GM10847 (cell line): ENCODE data around the gene ASXL1.

Source experiments
- POLR2A ChIP-seq: IDR thresholded peaks from 2 replicates; pipeline ENCODE4 v1.6.1; 2011; ENCODE audit not compliant: insufficient read length; ENCODE audit errors: extremely low read depth

Gene ASXL1

GRCh38 chr20:32357869-32358631, at the start of gene ASXL1:
Gene ASXL1, plus strand, starts transcription at chr20:32358331. Its CDS starts 445 bp downstream, at chr20:32358776.
- TF ChIP-seq POLR2A = peak; percentile 55

- TF ChIP-seq POLR2A = no peak
These were observed 45.3 kb upstream of the ASXL1 start for GRCh38 chr20:32312718-32313424.

GRCh38 chr20:32314768-32315167, 43.4 kb upstream of the ASXL1 start:
- TF ChIP-seq POLR2A = no peak

GRCh38 chr20:32315399-32315798, 42.7 kb upstream of the ASXL1 start:
- TF ChIP-seq POLR2A = no peak

- TF ChIP-seq POLR2A = no peak
These were observed 42.2 kb upstream of the ASXL1 start for GRCh38 chr20:32315891-32316290.

GRCh38 chr20:32316667-32317066, 41.5 kb upstream of the ASXL1 start:
- no peak for TF ChIP-seq POLR2A

- TF ChIP-seq POLR2A = no peak
These were observed 39.0 kb upstream of the ASXL1 start for GRCh38 chr20:32319100-32319499.

GRCh38 chr20:32320305-32320704, 37.8 kb upstream of the ASXL1 start:
- no peak for TF ChIP-seq POLR2A

- TF ChIP-seq POLR2A = no peak
These were observed 36.7 kb upstream of the ASXL1 start for GRCh38 chr20:32321390-32321789.

- no peak for TF ChIP-seq POLR2A
These were observed 32.2 kb upstream of the ASXL1 start for GRCh38 chr20:32325706-32326503.

- TF ChIP-seq POLR2A = no peak
These were observed 31.7 kb upstream of the ASXL1 start for GRCh38 chr20:32326504-32326845.

GRCh38 chr20:32327087-32327681, 30.9 kb upstream of the ASXL1 start:
- TF ChIP-seq POLR2A = no peak

GRCh38 chr20:32329817-32330554, 28.1 kb upstream of the ASXL1 start:
- TF ChIP-seq POLR2A = no peak

GRCh38 chr20:32330555-32330897, 27.6 kb upstream of the ASXL1 start:
- TF ChIP-seq POLR2A = no peak

- no peak for TF ChIP-seq POLR2A
These were observed 25.5 kb upstream of the ASXL1 start for GRCh38 chr20:32332614-32333013.
